PC-9 (cell line): ENCODE results near the gene TDRD7. TPM values are rescaled to one million over a fixed set of nuclear protein-coding genes. Genes with fewer than 3 reads are reported as not detected.

Experiments used
- BruUV-seq: library from RNA; stranded (reverse); fragments of 400-500 nt; replicated peaks from 2 replicates; lab custom pipeline; 2021; lab: Mats Ljungman, UMichigan
- CTCF ChIA-PET: fragments of 300-600 bp; sonication (Branson Sonifier 250); formaldehyde crosslinking; loops from one replicate; lab custom pipeline; 2022; ENCODE audit warnings: antibody characterized with exemption; lab: Charles Lee
- POLR2A ChIA-PET: fragments of 300-600 bp; sonication (Branson Sonifier 250); formaldehyde crosslinking; loops from one replicate; lab custom pipeline; 2022; ENCODE audit warnings: antibody characterized with exemption; ENCODE audit not compliant: unreplicated experiment; lab: Charles Lee
- DNase-seq, 2 experiments: peaks; one replicate each; pipeline versions ENCODE4 v3.0.0 to v3.0.0-alpha.2; 2015 to 2022; ENCODE audit warnings: mixed read lengths in 1 of 2
- H2AFZ ChIP-seq: fragments of 200-600 bp; sonication (generic); 2 replicates; pipeline ENCODE4 v1.8.1; 2017; ENCODE audit warnings: antibody characterized with exemption
- H3F3A ChIP-seq: fragments of 200-600 bp; sonication (generic); 2 replicates; pipeline ENCODE4 v1.8.1; 2017; ENCODE audit warnings: antibody characterized with exemption, mild to moderate bottlenecking, low read depth; ENCODE audit not compliant: insufficient read depth
- H3K27ac ChIP-seq: fragments of 200-600 bp; sonication (generic); 2 replicates; pipeline ENCODE4 v1.6.1; 2016; ENCODE audit warnings: mixed run types
- H3K27me3 ChIP-seq: fragments of 200-600 bp; sonication (generic); 2 replicates; pipeline ENCODE4 v1.6.1; 2016; ENCODE audit warnings: low read depth, mixed run types; ENCODE audit not compliant: insufficient read depth
- H3K36me3 ChIP-seq: fragments of 200-600 bp; sonication (generic); 2 replicates; pipeline ENCODE4 v1.6.1; 2016; ENCODE audit warnings: low read depth, mixed run types
- H3K4me1 ChIP-seq: fragments of 200-600 bp; sonication (generic); replicated peaks from 2 replicates; pipeline ENCODE4 v1.6.1; 2016; ENCODE audit warnings: mixed run types; ENCODE audit not compliant: insufficient read depth
- H3K4me2 ChIP-seq: fragments of 200-600 bp; sonication (generic); 2 replicates; pipeline ENCODE4 v1.6.1; 2017; ENCODE audit warnings: mixed run types
- H3K4me3 ChIP-seq: fragments of 200-600 bp; sonication (generic); 2 replicates; pipeline ENCODE4 v1.6.1; 2016; ENCODE audit warnings: mixed run types
- H3K79me2 ChIP-seq: fragments of 200-600 bp; sonication (generic); 2 replicates; pipeline ENCODE4 v1.6.1; 2017; ENCODE audit warnings: low read depth, mixed run types
- H3K9me2 ChIP-seq: fragments of 200-600 bp; sonication (generic); 2 replicates; pipeline ENCODE4 v1.8.1; 2017; ENCODE audit warnings: mild to moderate bottlenecking; ENCODE audit not compliant: insufficient read depth
- H3K9me3 ChIP-seq: fragments of 200-600 bp; sonication (generic); 2 replicates; pipeline ENCODE4 v1.8.1; 2016; ENCODE audit warnings: low read depth; ENCODE audit not compliant: insufficient read depth
- H4K20me1 ChIP-seq: fragments of 200-600 bp; sonication (generic); 2 replicates; pipeline ENCODE4 v1.8.1; 2017; ENCODE audit not compliant: insufficient read depth
- CTCF ChIP-seq: fragments of 200-600 bp; sonication (generic); conservative IDR thresholded peaks from 2 replicates; pipeline ENCODE4 v1.6.1; 2017; ENCODE audit warnings: mixed run types, antibody characterized with exemption, mild to moderate bottlenecking, moderate library complexity
- EZH2 ChIP-seq: fragments of 200-600 bp; sonication (generic); IDR thresholded peaks from 2 replicates; pipeline ENCODE4 v1.8.0; 2017; ENCODE audit warnings: antibody characterized with exemption, low read depth
- intact Hi-C: fragments of 100-400 bp; cut with micrococcal nuclease; formaldehyde crosslinking; loops from one replicate; pipeline ENCODE4 v1.10.0; 2022; ENCODE audit not compliant: unreplicated experiment
- total RNA-seq: library from RNA; stranded (reverse); gene quantifications from 2 replicates; pipeline ENCODE4 v1.2.3, GENCODE V29; 2021

The TDRD7 gene
- total RNA-seq, 1 experiment from 2014 or later = 14.2 TPM

- Histone ChIP-seq H3K27me3 (no peaks in the 10 kb centered on the region), H3K4me1 (peaks cover 4% of the 10 kb centered on the region; the same call in 1 of the 2 replicates), H3K9me2 (no peaks in the 10 kb centered on the region), H2AFZ (peak overlapping the region; percentile 96), H4K20me1 (no peaks in the 10 kb centered on the region), H3K79me2 (no peaks in the 10 kb centered on the region; the same call in 1 of the 2 replicates), H3F3A (peaks cover 10% of the 10 kb centered on the region; the same call in 1 of the 2 replicates), H3K36me3 (no peaks in the 10 kb centered on the region), H3K4me2 (peak overlapping the region; percentile 92), H3K27ac (no peak overlapping the region), H3K4me3 (peak overlapping the region; percentile 93), H3K9me3 (no peaks in the 10 kb centered on the region)
- TSS peak; percentile 42 for BruUV-seq
- POLR2A ChIA-PET = interaction anchor here (0.6 kb wide), 3 partner anchors 27 to 556 kb away, joined by 3 to 14 read pairs (median 4); no protein-coding TSS in a partner anchor
- CTCF ChIA-PET = interaction anchor here (1.2 to 1.3 kb wide), 2 partner anchors 23 to 96 kb away, joined by 8 read pairs; no protein-coding TSS in a partner anchor
- TF ChIP-seq EZH2 (no peak), CTCF (no peak)
- DNase-seq = no peak
- intact Hi-C loops = loop anchor here (5.0 kb wide), 1 partner anchor 45 kb away; no protein-coding TSS in a partner anchor
Measured at GRCh38 chr9:97502222-97502983, 90.5 kb downstream of the TDRD7 start.

- BruUV-seq = no TSS peak
- H3K4me2 ChIP-seq = peak overlapping the region; percentile 92
- H3K36me3 ChIP-seq = no peaks in the 10 kb centered on the region
- POLR2A ChIA-PET = interaction anchor here (0.6 kb wide), 2 partner anchors 26 to 70 kb away, joined by 4 to 14 read pairs; no protein-coding TSS in a partner anchor
- intact Hi-C loops = loop anchor here (5.0 kb wide), 1 partner anchor 44 kb away; no protein-coding TSS in a partner anchor
- peaks cover 10% of the 10 kb centered on the region; the same call in 1 of the 2 replicates for H3F3A ChIP-seq
- H2AFZ ChIP-seq = no peak overlapping the region
- no peaks in the 10 kb centered on the region for H3K9me2 ChIP-seq
- DNase-seq = no peak
- no peaks in the 10 kb centered on the region for H4K20me1 ChIP-seq
- no peak overlapping the region for H3K4me3 ChIP-seq
- no peaks in the 10 kb centered on the region for H3K27me3 ChIP-seq
- H3K9me3 ChIP-seq = no peaks in the 10 kb centered on the region
- TF ChIP-seq EZH2 (no peak), CTCF (no peak)
- no peaks in the 10 kb centered on the region; the same call in 1 of the 2 replicates for H3K79me2 ChIP-seq
- CTCF ChIA-PET = interaction anchor here (1.2 to 1.3 kb wide), 2 partner anchors 34 to 96 kb away, joined by 3 to 8 read pairs; no protein-coding TSS in a partner anchor
- no peak overlapping the region for H3K27ac ChIP-seq
- peaks cover 4% of the 10 kb centered on the region; the same call in 1 of the 2 replicates for H3K4me1 ChIP-seq
Measured at GRCh38 chr9:97502984-97503861, 91.3 kb downstream of the TDRD7 start.

GRCh38 chr9:97503862-97504210 is 91.9 kb downstream of the TDRD7 start:
- POLR2A ChIA-PET = no interaction called here
- no peaks in the 10 kb centered on the region; the same call in 1 of the 2 replicates for H3K79me2 ChIP-seq
- H3K27ac ChIP-seq = no peak overlapping the region
- no peak overlapping the region for H3K4me2 ChIP-seq
- H4K20me1 ChIP-seq = no peaks in the 10 kb centered on the region
- peaks cover 10% of the 10 kb centered on the region; the same call in 1 of the 2 replicates for H3F3A ChIP-seq
- H2AFZ ChIP-seq = no peak overlapping the region
- TF ChIP-seq EZH2 (no peak), CTCF (no peak)
- CTCF ChIA-PET = interaction anchor here (1.2 kb wide), 1 partner anchor 35 kb away, joined by 3 read pairs; no protein-coding TSS in a partner anchor
- no peaks in the 10 kb centered on the region for H3K36me3 ChIP-seq
- no peaks in the 10 kb centered on the region for H3K9me3 ChIP-seq
- no peak for DNase-seq
- no TSS peak for BruUV-seq
- intact Hi-C loops = loop anchor here (5.0 kb wide), 1 partner anchor 43 kb away; no protein-coding TSS in a partner anchor
- no peaks in the 10 kb centered on the region for H3K9me2 ChIP-seq
- peaks cover 4% of the 10 kb centered on the region; the same call in 1 of the 2 replicates for H3K4me1 ChIP-seq
- no peaks in the 10 kb centered on the region for H3K27me3 ChIP-seq
- H3K4me3 ChIP-seq = no peak overlapping the region
